Ramos (cell line): ENCODE measurements around the gene DLG4.

Experiments
- in situ Hi-C: fragments of 300-500 bp; cut with MboI; formaldehyde crosslinking; loops from one replicate; pipeline ENCODE4 v1.14.3; 2022; ENCODE audit warnings: low sequenced_read_pairs; ENCODE audit not compliant: unreplicated experiment

Gene DLG4

DNA sequence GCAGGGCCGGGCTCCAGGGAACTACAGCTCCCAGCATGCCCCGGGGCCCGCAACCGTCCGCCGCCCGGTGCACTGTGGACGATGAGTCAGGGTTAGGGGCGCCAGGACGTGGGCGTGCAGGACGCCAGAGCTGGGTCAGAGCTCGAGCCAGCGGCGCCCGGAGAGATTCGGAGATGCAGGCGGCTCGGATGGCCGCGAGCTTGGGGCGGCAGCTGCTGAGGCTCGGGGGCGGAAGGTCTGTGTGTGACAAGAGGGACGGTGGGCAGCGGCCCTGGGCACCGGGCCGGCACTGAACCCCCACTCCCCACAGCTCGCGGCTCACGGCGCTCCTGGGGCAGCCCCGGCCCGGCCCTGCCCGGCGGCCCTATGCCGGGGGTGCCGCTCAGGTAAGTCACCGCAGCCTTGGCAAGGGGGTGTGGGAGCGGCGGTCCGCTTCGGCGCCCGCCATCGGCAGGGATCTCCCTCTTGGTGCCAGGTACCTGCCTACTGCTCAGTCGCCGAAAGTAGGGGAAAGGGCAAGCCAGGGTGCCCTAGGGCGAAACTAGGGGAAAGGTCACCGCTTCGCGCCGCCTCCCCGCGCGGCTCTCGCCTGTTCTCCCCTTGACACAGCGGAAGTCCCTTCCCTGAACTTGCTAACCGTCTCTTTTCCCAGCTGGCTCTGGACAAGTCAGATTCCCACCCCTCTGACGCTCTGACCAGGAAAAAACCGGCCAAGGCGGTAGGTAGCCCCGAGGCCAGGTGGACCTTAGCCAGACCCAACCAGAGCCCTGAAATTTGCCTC, at the start of gene DLG4, which contains the start of gene ACADVL:
DLG4 (minus strand) TSS at position 25 of the 781 bp plus-strand sequence.
ACADVL (plus strand) TSS at position 127 of the 781 bp plus-strand sequence; CDS start at position 174, 47 bp downstream.
- in situ Hi-C loops = no loop called here

DNA sequence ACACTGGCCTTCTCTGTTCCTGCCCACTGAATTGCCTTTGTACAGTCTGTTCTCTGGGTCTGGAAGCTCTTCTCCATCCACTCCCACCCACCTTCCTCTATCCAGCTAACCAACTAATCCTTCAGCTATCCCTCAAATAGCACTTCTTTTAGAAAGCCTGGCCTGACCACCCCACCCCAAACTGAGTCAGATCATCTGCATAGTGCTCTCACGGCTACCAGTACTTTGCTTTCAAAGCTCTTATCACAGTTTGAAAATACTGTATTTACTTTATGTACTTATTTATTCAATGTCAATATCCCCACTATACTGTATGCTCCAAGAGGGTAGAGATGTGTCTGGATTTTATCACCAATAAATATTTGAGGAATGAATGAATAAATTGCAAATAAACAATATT, 47.1 kb upstream of the DLG4 start:
- in situ Hi-C loops = no loop called here

DNA sequence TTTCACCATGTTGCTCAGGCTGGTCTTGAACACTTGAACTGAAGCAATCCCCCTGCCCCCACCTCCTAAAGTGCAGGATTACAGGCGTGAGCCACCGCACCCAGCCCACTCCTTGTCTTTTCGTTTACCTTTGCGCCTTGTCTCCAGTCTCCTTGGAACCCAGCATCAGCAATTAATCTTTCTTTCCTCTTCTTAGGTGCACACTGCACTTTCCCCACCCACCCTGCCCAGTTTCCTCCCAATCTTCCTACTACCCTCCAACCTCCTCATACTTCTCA, 44.1 kb upstream of the DLG4 start:
- in situ Hi-C loops = no loop called here

DNA sequence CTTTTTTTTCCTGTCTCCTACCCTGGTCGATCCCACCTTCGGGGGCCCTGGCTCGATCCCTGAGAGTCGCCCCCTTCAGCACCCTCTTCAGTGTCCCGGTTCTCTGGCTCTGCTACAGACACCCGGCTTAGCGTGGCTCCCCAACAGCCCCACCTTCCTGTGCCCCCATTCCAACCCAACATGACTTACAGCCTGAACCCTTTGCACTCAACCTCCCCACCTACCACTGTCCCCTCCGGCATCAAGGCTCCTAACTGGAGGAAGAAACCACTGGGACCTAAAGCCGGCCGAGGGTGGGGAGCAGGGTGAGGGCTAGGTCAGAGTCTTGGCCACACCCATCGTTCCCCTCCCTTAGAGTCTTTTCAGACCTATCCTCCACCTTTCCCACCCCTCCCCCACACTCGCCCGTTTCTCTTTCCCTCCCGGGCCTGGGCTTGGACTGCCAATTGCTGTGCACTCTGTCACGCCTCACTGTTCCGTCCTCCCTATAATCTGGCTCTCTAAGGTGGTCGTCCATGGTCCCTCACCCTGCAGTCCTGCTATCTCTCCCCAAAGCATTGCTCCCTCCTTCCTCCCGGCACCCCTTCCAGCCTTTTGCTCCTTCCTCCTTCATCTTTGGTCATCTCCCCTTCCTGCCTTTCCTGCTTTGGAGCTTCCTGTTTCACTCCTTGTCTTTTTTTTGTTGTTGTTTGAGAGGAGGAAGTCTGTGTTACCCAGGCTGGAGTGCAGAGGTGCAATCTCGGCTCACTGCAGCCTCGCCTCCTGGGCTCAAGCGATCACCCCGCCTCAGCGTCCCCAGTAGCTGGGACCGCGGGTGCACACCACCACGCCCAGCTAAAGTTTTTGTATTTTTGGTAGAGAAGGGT, 43.5 kb upstream of the DLG4 start:
- in situ Hi-C loops = no loop called here

DNA sequence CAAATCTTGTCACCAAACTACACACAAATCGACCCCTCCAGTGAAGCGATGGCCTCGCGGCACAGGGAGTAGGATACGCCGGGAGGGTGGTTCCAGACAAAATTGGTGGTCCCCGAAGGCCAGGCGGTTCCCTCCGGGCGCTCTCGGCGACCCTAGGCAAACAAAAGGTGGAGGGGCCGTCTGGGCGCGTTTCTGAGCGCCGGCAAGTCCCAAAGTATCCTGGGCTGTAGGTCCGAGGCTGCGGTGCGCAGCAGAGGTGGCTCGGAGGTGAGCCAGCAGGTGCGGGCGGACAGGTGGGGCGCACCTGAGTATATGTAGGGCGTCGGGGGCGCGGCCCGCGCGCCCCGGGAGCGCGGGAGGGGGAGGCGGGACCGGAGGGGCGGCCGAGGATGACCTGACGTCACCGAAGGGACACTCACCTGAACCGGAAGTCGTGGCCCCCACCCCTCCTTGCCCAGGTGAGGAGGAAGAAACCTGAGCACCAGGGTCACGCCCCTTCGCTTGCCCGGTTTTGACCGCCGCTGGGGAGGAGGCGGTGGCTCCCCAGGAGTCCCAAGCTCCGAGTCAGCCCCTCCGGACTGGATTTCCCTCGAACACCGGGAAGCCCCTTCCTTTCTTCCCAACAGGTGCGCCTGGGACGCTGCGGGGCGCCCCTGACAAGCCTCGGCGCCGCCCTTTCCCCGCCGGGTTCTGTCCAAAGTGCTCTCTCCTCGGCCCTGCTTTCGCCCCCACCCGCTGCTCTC, 42.7 kb upstream of the DLG4 start, which contains the start of gene CLDN7:
CLDN7 (minus strand) TSS at position 287 of the 743 bp plus-strand sequence. CDS start 435 bp downstream, outside the sequence.
- in situ Hi-C loops = no loop called here

DNA sequence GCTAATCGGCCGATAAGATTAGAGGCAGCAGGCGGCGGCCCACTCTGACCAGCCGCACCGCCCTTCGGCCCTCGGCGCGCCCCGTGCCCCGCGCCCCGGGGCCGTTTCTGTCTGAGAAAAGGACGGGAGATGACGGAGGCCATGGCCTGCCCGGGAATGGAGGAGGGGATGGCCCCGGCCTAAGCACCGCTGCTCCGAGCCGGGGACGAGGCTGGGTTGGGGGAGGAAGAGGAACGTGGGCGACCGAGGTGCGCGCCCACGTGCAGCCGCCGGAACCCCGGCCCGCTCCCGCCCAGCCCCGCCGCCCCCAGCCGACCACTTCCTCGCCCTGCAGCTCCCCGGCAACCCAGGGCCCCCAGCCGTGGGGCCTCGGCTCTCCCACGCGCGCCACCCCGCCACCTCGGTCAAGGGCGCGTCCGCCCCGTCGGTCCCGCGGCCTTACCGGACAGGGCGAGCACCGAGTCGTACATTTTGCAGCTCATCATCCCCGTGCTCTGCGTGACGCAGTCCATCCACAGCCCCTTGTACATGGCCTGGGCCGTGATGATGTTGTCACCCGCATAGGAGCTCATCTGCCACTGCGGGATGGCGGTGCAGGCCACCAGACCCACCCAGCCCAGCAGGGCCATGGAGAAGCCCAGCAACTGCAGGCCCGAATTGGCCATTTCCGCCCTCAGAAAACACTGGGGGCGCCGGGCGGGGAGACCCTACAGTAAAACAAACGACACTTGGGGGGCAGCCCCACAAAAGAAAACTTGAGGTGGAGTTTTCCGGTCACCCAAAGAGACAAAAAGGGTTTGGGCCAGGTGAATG, 41.9 kb upstream of the DLG4 start:
- in situ Hi-C loops = no loop called here

DNA sequence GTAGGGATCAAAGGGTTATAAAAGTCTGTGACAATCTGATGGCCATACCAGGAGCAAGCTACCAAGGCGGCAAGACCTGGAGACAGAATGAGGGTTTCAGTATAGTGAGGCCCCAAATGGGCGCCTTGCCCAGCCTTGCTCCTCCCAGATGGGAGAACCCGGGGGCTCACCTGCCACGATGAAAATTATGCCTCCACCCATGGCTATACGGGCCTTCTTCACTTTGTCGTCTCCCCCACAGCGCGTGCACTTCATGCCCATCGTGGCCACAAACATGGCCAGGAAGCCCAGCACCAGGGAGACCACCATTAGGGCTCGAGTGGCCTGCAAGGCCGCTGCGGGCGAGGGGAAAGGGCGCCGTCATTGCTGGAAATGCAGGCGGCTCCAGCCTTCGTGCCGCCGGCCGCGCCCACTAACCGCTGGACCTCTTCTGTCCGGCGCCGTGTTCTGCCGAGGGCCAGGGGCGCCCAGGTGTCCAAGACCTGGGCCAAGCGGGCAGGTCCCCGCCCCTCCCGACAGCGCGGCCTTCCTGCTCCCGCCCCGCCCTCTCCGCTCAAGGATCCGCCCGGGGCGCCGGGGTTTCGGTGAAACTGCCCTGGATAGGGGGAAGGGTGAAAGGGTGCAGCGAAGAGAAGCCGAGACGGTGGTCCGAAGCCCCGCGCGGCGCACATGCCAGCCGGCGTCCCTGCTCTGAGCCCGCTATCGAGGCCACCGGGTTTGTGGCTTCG, 41.2 kb upstream of the DLG4 start:
- in situ Hi-C loops = no loop called here

DNA sequence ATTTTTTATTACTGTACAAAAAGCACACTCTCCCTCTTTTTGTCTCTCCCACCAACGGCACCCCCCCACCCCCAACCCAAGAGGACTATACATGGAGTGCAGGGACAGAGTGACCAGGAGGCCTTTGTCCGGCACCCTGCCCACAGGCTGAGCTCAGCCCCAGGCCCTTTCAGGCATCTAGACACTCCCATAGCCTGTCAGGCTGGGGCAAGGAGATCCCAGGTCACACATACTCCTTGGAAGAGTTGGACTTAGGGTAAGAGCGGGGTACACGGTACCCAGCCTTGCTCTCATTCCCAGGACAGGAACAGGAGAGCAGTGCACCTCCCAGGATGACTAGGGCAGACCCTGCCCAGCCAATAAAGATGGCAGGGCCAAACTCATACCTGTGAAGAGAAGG, 40.5 kb upstream of the DLG4 start:
- in situ Hi-C loops = no loop called here

DNA sequence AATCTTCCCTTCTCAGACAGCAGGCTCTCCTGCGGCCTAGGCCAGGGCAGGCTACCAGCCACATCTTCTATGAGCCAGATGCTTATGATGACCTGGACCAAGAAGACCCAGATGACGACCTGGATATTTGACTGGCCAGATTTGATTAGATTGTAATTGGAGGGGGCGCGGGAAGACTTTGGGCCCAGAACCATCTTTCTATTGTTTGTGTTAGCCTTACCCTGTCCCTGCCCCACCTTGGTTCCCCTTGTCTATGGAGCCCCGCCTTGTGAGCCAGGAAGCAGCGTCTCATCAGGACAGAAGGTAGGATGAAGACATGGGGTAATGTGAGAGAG, 39.9 kb upstream of the DLG4 start:
- in situ Hi-C loops = no loop called here

DNA sequence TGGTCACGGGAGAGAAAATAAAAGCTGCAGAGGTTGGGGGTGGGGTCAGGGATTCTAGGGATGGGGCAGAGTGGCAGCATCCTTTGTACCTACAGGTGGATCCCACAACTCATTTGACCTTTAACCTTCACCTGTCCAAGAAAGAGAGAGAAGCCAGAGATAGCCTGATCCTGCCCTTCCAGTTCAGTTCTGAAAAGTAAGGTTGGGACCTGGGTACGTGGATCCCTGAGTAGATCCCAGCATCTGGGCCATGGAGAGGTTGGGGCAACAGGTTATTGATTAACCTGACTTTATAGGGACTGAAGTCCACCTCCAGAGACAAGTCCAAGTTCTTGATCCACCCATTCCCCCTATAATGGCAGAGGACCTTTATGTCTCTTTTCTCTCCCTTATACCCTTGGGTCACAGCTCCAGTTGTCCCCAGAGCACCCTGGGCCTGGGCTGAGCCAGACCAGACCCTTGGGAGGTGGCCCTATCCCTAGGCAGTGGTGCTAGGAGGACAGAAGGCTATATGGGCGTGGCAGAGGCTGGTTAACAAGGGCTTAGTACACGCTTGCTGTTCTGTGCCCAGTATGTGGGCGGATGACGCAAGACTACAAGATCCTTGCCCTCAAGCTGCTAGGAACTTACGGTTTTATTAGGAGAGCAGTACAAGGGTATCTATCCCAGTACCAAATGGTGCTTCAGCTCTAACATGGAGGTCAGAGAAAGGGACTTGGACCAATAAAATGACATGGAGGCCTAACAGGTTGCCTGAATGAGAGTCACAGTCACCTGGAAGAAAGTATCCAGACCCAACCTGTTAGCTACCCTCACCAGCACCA, 39.3 kb upstream of the DLG4 start:
- in situ Hi-C loops = no loop called here

DNA sequence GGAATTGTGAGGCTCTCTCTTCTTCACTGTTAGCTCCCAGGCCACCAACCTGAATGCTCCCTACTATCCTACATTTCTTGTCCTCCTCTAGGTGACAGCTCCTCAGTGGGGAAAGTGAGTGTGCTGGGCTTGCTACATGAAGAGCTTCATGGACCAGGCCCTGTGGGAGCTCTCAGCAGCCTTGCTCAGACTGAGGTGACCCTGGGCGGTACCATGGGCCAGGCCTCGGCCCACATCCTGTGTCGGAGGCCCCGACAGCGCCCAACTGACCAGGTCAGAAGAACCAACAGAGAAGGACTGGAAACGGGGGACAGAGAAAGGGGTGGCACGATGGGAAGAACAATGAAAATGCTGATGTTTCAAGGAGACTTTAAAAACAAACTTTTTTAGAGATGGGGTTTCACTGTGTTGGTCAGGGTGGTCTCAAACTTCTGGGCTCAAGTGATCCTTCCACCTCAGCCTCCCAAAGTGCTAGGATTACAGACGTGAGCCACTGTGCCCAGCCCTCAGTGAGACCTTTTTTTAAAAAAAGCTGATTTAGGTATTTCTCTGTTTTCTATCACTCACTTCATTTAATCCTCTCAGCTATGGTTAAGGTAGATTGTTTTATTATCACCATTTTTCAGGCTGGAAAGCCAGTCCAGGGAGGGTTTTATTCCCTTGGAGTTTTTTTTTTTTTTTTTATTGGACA, 37.3 kb upstream of the DLG4 start:
- in situ Hi-C loops = no loop called here

DNA sequence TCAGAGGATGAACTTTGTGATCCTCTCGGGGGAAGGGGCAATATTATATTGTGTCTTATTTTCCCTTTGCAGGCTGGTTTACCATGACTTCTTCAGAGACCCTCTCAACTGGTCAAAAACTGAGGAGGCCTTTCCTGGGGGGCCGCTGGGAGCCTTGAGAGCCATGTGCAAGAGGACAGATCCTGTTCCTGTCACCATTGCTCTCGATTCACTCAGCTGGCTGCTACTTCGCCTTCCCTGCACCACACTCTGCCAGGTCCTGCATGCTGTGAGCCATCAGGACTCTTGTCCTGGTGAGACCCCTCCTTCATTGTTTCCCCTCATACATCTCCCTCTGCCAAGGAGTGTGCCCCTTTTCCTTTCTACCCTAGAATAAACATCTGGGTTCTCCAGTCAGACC, 34.9 kb upstream of the DLG4 start:
- in situ Hi-C loops = no loop called here

DNA sequence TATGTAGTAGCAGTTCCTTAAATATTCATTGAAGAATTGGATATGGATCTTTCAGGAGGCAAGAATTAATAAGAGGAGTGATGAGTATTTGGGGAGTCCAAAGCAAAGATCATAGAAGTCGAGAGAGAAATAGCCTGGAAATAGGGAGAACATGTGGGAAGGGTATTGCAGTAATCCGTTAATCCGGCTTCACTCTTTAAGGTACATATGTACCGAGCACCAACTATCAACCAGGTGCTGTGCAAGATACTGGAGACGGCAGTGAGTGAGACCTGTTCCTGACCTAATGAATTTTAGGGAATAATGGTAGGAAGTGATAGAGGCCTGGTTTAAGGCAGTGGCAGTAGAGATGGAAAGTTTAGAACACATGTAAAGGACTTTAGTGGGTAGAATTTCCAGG, 33.4 kb upstream of the DLG4 start:
- in situ Hi-C loops = no loop called here

DNA sequence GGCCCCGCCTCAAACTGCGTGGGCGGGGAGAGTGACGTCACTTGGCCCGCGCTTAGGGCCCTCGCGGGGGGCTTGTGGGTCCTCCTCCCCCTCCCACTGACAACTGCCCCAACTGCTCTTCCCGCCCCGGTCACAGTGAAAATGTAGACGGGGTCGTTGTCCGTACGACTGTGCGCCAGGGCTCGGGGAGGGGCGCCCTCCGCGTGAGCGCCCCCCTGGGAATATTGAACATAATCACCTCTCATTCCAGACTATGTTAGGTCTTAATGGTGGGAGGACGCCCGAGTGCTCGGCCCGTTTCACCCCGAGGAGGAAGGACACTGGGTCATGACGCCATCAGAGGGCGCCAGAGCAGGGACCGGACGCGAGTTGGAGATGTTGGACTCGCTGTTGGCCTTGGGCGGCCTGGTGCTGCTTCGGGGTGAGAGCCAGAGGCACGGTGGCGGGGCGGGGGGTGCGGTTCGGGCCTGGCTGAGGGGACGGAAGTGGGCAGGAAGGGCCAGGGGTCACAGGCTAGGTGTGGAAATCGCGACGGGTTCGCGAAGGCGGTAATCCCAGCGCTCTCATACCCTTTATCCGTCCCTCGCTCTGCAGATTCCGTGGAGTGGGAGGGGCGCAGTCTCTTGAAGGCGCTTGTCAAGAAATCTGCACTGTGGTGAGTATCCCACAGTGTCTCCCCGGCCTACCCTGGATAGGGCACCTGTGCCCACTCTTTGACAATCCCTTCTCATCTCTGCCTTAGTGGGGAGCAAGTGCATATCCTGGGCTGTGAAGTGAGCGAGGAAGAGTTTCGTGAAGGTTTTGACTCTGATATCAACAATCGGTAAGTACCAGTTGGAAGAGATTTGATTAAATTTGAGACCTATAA, 32.8 kb upstream of the DLG4 start, which contains the start of gene ELP5:
ELP5 (plus strand) TSS at position 40 of the 868 bp plus-strand sequence; CDS start at position 376, 336 bp downstream.
- in situ Hi-C loops = no loop called here

DNA sequence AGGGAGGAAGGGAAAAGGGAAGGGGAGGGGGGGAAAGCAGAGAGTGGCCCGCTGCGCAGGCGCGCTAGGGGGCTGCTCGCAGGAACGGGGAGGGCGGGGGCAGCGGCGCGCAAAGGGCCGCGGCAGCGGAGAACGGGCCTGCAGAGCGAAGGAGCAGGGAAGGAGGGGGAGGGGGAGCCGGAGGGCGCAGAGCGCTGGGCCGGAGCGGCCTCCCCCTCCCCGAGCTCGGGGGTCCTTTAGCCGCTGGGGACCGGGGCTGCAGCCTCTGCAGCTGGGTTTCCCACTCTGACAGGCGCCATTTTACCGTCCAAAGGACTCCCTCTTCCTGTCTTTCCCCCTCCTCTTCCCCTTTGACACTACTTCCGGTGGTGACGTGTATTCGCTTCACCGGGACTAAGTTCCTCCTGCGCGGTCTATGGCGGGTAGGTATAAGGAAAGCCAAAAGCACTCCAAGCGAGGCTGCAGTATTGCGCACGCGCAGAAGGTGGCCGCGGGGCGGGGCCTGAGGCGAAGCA, 32.1 kb upstream of the DLG4 start, which contains the start of gene CTDNEP1:
CTDNEP1 (minus strand) TSS at position 74 of the 515 bp plus-strand sequence. CDS start 438 bp downstream, outside the sequence.
- in situ Hi-C loops = no loop called here
